Measurements from ENCODE around the gene RASSF5.

DNA sequence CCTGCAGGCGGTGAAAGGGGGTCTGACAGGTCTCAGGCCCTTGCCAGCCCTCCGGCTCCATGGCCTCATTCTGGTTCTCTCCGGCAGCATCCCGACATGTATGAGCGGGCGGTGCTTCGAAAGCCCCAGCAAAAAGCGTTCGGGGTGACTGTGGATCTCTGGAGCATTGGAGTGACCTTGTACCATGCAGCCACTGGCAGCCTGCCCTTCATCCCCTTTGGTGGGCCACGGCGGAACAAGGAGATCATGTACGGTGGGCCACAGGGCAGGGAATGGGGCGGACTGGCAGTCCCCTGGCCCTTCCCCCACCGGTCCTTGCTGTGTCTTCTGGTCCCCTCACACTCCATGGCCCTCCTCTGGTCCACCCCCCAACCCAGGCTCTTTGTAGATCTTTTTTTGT lies 30.7 kb upstream of the RASSF5 start:
- no peak for TF ChIP-seq POLR2AphosphoS5 (IDR thresholded peaks at IDR 0.05; ENCODE audit: borderline replicate concordance, low read depth, low read length)
- TF ChIP-seq EZH2 (IDR thresholded peaks at IDR 0.05) = no peak

Data from SK-N-MC (cell line).